ENCODE measurements around the gene AGER. TPM values are rescaled to one million over a fixed set of nuclear protein-coding genes. Genes with fewer than 3 reads are reported as not detected.
"Not testable (repeated sequence)": the region's sequence is repeated elsewhere in the genome, so short reads cannot be mapped to it uniquely, and the experiment has no call there.

AGER gene
- total RNA-seq, 1 experiment from 2014 or later: 18.1 TPM

- BruUV-seq (replicated peaks): no TSS peak
- Histone ChIP-seq H3F3A (ENCODE audit: insufficient read depth, low read depth) (peaks cover 17% of the 10 kb centered on the region), H3K9me3 (ENCODE audit: insufficient read depth, low read depth) (no peaks in the 10 kb centered on the region), H3K36me3 (ENCODE audit: low read depth) (no peaks in the 10 kb centered on the region), H3K9me2 (ENCODE audit: insufficient read depth) (no peaks in the 10 kb centered on the region), H2AFZ (no peak overlapping the region), H4K20me1 (ENCODE audit: insufficient read depth) (no peaks in the 10 kb centered on the region), H3K4me2 (peak overlapping the region; percentile 93; the same call in 1 of the 2 replicates), H3K4me1 (replicated peaks; ENCODE audit: insufficient read depth) (peaks cover 18% of the 10 kb centered on the region), H3K27ac (no peak overlapping the region), H3K27me3 (ENCODE audit: insufficient read depth, low read depth) (no peaks in the 10 kb centered on the region), H3K79me2 (ENCODE audit: low read depth) (peaks cover 3% of the 10 kb centered on the region), H3K4me3 (no peak overlapping the region)
- TF ChIP-seq EZH2 (IDR thresholded peaks at IDR 0.05; ENCODE audit: low read depth) (no peak), CTCF (conservative IDR thresholded peaks at IDR 0.05) (no peak)
- POLR2A ChIA-PET (ENCODE audit: unreplicated experiment): no interaction called here
- CTCF ChIA-PET: no interaction called here
- intact Hi-C loops (cut with micrococcal nuclease; ENCODE audit: unreplicated experiment): loop anchor here (10.0 kb wide), 2 partner anchors 650 to 780 kb away; partner anchors contain the start of genes ATP6V1G2, DDX39B and NFKBIL1
- DNase-seq: no peak
Measured at GRCh38 chr6:32194388-32194787, 10.3 kb upstream of the AGER start.

DNA sequence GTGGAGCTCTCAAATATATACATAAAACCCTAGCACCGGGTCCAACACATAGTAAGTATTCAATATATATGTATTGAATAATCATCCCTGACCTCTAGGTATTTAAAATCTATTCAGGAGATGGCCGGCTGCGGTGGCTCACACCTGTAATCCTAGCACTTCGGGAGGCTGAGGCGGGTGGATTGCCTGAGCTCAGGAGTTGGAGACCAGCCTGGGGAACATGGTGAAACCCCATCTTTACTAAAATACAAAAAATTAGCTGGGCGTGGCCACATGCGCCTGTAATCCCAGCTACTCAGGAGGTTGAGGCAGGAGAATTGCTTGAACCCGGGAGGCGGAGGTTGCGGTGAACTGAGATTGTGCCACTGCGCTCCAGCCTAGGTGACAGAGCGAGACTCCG is 9.0 kb upstream of the AGER start:
- CTCF ChIA-PET; H3K4me2 ChIP-seq; H3K27ac ChIP-seq; H4K20me1 ChIP-seq (ENCODE audit: insufficient read depth); H3K36me3 ChIP-seq (ENCODE audit: low read depth); H2AFZ ChIP-seq; H3K4me3 ChIP-seq; H3K27me3 ChIP-seq (ENCODE audit: insufficient read depth, low read depth); H3K9me3 ChIP-seq (ENCODE audit: insufficient read depth, low read depth); POLR2A ChIA-PET (ENCODE audit: unreplicated experiment); H3K9me2 ChIP-seq (ENCODE audit: insufficient read depth); DNase-seq; BruUV-seq (replicated peaks): not testable (repeated sequence)
- H3K4me1 ChIP-seq (replicated peaks; ENCODE audit: insufficient read depth): peaks cover 25% of the 10 kb centered on the region
- peaks cover 13% of the 10 kb centered on the region for H3F3A ChIP-seq (ENCODE audit: insufficient read depth, low read depth)
- peaks cover 15% of the 10 kb centered on the region for H3K79me2 ChIP-seq (ENCODE audit: low read depth)
- intact Hi-C loops (cut with micrococcal nuclease; ENCODE audit: unreplicated experiment): loop anchor here (10.0 kb wide), 2 partner anchors 648 to 782 kb away; partner anchors contain the start of genes ATP6V1G2, DDX39B and NFKBIL1

GRCh38 chr6:32192608-32193039 is 8.6 kb upstream of the AGER start, which contains the start of gene GPSM3:
Gene GPSM3, minus strand, starts transcription at chr6:32192643. Its CDS starts 130 bp downstream, at chr6:32192513.
- Histone ChIP-seq H3K9me2 (ENCODE audit: insufficient read depth) (no peaks in the 10 kb centered on the region), H4K20me1 (ENCODE audit: insufficient read depth) (no peaks in the 10 kb centered on the region), H3K4me3 (no peak within 1 kb of the TSS), H3K36me3 (ENCODE audit: low read depth) (0 out of 2 replicates have a peak, but pooled peaks cover 2% of the 10 kb centered on the region), H3K27me3 (ENCODE audit: insufficient read depth, low read depth) (no peaks in the 10 kb centered on the region), H3K27ac (no peak within 1 kb of the TSS), H2AFZ (no peak within 1 kb of the TSS), H3K4me1 (replicated peaks; ENCODE audit: insufficient read depth) (peaks cover 25% of the 10 kb centered on the region), H3F3A (ENCODE audit: insufficient read depth, low read depth) (peaks cover 8% of the 10 kb centered on the region), H3K79me2 (ENCODE audit: low read depth) (peaks cover 18% of the 10 kb centered on the region), H3K4me2 (peak within 1 kb of the TSS; percentile 21; the same call in 1 of the 2 replicates), H3K9me3 (ENCODE audit: insufficient read depth, low read depth) (no peaks in the 10 kb centered on the region)
- TF ChIP-seq CTCF (conservative IDR thresholded peaks at IDR 0.05) (no peak), EZH2 (IDR thresholded peaks at IDR 0.05; ENCODE audit: low read depth) (no peak)
- CTCF ChIA-PET: interaction anchor here (0.6 kb wide), 1 partner anchor 32 kb away, joined by 6 read pairs; no protein-coding TSS in a partner anchor
- POLR2A ChIA-PET (ENCODE audit: unreplicated experiment): no interaction called here
- no peak for DNase-seq
- intact Hi-C loops (cut with micrococcal nuclease; ENCODE audit: unreplicated experiment): loop anchor here (10.0 kb wide), 2 partner anchors 648 to 782 kb away; partner anchors contain the start of genes ATP6V1G2, DDX39B and NFKBIL1
- no TSS peak for BruUV-seq (replicated peaks)
